Activated naive CD4-positive, alpha-beta T cell treated with Interleukin-2 at 50 U/mL for 16 hours (primary cell): Measurements from ENCODE around the gene YOD1.
A peak's percentile ranks its signal among the peaks of the same experiment; 100 is the strongest.

Source experiments
- DNase-seq: peaks from one replicate; pipeline ENCODE4 v3.0.0-alpha.2; 2020

YOD1 gene

DNA sequence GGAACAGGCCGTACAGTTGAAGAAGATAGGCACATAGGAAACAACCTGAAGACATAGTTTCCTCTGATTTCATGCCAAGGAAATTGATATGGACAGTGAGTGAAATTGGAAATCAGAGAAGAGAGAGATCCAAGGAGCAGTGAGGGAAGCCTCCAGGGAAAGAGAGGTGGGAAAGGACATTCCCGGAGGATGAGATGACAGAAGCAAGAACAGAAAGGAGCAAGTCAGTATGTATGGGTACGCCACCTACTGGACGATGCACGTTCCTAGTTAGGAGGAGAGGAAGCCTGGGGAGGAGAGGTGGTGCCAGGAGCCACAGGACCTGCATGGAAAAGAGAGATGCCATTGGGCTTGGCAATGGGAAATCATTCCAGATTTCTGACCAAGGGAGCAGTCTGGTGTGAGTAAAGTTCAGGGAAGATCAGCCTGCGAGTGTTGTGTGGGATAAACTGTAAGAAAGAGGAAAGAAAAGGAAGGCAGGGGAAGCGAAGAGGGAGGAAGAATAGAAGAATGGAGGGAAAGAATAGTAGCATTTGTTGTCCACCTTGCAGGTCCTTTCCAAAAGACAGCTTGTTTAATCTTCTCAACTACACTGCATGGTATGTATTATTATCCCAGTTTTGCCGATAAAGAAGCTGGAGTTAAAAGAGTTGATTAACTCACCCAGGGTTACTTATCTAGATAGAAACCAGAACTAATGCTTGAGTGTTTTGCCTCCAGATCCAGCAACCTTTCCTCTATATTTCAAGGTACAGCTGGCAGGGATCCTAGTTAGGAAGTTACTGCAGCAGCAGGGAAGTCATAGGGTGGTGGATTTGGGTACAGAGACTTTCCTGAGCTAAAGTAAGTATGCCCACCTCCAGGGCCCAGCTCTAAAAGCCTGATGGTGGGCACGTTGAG, 45.8 kb downstream of the YOD1 start:
- DNase-seq: peak; percentile 22

DNA sequence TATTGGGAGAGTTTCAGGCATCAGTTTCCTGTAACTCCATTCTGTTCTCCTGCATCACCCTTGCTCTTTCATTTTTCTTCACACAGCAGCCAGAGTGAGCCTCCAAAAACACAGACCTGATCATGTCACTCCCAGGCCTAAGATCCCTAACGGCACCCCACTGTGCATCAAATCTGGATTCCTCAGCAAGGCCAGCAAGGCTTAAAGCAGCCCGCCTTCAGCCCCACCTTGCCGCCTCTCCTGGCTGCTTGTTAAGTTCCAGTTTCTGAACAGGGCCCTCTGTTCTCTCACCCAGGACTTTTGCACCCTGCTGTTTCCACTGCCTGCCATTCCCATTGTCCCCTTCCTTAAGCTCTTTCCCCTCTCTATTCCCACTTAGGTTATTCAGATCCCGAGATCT, 47.8 kb downstream of the YOD1 start:
- DNase-seq: no peak

DNA sequence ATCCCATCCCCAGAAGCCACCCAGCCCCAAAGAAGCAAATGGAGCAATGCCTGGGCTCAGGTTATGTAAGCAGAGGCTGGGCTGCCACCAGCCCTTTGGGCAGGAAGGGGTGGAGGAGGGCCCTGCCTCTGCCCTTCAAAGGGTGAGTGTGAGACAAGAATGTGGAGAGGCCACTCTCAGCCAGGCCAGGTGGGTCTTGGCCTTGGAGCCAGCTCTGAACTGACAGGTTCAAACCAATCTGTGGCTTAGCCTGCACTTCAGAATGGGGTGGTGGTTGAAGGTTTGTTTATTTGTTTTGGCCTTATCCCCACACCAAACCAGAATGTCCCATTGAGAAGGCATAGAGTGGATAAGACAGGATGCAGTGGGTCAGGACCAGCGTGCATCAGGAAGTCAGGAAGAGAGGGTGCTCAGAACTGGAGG, 48.3 kb downstream of the YOD1 start:
- DNase-seq: no peak

DNA sequence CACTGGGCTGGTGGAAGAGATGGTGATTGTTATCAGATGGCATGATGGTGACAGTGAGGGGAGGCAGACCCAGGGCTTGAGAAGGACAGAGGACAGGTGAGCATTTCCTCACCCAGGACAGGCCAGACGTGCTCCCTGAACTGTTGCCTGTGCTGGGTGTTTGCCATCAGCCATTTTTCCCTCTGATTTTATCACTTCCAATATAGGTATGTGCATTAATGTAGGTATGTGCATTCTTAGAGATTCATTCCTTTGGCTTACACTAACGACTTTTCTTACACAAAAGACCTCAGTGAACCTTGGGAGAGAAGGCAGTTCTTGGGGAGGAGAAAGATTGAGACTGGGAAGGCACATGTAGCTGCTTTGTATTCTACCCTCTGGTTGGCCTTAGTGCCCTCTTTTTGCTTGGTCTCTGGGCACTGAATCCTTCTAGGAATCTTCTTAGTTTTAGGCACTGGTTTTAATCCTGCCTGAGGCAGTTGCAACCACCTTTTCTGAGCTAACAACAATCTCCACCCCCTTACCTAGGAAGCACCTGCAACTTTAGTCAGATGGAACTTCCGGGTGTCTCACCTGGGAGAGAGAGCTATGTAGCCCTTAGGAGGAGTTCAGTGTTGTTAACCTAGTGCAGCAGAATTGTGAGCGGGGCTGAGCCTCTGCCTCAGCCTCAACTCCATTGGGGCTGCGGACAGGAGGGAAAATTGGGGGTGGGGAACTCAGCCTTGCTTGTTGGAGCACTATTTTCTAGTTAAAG, 49.3 kb downstream of the YOD1 start:
- no peak for DNase-seq

DNA sequence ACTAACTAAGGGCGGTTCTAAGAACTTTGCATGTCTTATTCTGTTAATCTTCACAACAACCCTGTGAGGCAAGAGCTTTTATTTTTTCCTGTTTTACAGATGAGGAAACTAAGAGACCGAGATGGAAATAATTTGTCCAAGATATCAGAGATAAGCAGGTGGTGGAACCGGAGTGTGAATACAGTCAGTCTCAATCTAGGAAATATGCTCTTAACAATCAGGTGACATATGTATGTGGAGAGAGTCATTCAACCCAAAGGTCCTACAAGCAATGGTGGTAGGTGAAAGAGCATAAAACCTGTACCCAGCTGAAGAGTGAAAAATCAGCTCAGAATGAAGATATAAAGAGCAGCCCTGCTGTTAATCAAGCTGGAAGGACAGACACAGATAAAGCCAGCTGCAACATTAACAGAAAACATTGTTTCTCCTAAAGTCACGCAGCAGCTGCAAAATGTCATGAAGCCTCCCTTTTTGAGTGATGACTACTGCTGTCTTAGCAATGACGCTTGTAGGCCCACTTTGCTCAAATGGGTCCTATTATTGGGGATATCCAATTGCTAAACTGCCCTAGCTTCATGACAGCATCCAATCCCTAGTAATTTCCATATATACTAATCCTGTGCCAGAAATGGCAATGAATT, 50.2 kb downstream of the YOD1 start:
- no peak for DNase-seq

DNA sequence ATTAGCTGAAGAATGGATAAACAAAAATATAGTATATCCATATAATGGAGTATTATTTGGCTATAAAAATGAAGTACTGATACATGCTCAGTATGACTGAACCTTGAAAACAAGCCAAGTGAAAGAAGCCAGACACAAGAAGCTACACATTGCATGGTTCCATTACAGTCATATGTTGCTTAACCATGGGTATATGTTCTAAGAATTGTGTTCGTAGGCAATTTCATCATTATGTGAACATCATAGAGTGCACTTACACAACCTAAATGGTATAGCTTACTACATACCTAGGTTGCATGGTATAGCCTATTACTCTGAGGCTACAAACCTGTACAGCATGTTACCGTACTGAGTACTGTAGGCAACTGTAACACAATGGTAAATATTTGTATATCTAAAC, 52.2 kb downstream of the YOD1 start:
- no peak for DNase-seq
